CD4-positive, alpha-beta T cell treated with Interleukin-15 for 4 hours (primary cell): ENCODE results near the gene STXBP1.
"Not testable (repeated sequence)": the region's sequence is repeated elsewhere in the genome, so short reads cannot be mapped to it uniquely, and the experiment has no call there.

ENCODE experiments used
- DNase-seq: peaks from one replicate; pipeline ENCODE4 v3.0.0-alpha.2; 2020; ENCODE audit warnings: low spot score

STXBP1 gene

DNA sequence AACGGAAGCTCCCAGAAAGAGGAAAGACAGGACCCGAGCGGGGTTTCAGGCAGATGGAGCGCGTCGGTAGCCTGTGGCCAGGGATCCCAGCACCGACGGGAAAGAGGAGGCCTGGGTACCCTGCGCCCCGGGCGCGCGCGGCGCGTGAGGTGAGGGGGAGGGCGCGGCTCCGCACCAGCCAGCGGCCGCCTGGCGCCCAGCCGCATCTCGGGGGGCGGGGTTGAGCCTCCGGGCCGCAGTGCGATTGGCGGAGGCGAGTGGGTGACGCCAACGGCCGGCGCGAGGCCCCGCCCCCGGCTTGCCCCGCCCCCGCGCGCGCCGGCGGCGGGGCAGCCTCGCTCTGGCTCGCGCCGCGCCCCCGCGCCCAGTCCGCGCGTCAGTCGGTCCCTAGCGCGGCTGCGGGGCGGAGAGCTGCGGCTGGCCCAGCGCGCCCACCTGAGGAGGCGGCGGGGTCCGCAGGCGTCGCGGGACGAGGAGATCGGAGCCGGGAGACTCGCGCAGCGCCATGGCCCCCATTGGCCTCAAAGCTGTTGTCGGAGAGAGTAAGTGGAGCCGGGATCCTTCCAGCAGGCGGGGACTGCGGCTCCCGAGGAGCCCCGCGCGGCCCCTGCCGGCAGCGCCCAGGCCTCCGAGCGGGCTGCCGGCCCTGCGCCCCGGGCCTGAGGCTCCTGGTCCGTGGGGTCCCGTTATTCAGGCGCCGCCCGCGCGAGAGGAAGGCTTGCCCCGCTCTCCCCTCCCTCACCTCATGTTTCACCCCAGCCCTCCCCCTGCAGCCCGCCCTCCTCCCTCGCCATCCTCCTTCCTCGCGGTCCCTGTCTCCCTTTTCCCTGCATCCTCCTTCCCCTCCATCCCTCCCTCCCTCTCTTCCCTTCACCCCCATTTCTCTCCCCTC is at the start of gene STXBP1:
Gene STXBP1 (plus strand): TSS at position 379 of the 892 bp plus-strand sequence. CDS start 127 bp downstream, at position 506.
- DNase-seq, result peak; percentile 86

DNA sequence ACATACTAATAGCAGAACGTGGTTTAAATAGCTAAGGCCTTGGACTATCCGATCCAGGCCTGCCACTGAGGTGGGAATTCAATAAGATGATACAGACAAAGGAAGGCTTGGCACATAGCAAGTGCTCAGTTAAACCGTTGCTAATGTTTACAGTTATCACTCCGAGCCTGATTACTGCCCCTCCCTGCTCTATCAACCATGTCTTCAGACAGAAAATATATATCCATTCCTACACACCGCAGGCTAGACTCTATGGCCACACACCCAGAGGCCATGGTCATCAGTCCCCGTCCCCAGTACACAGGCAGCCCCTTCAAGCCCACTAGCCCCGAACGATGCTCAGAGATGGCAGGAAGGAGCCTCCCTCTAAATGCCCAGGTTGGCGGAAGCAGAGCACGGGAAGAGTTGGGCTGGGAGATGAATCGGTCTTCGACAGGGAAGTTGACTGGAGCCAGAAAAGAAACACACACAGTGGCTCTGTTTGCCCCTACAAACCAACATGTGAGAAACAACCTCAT is 49.7 kb upstream of the STXBP1 start:
- DNase-seq, result no peak

DNA sequence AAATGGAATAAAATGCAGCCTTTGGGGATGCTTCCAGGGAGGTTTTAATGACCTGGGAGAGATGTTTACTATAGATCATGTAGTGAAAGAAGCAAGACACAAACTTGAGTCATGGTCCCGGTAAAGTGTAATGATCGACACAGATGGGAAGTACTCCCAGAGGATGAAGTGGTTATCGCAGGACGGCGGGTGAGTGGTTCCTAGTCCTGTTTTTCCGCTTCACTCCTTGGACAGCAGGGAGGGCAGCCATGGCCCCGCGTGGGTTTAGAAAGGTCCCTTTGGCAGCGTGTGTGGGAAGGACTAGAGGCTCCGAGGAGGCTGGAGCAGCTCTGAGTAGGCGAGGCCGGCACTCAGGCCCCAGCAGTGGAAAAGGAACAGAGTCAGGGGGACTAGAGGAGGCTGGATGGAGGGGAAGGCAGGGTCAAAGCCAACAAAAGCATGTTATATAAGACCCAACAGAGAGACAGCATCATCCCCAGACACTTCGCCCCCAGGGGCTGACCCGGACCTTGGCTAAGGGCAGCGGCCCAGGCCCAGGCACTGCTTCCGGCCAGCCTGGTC is 49.2 kb upstream of the STXBP1 start:
- DNase-seq, result no peak

DNA sequence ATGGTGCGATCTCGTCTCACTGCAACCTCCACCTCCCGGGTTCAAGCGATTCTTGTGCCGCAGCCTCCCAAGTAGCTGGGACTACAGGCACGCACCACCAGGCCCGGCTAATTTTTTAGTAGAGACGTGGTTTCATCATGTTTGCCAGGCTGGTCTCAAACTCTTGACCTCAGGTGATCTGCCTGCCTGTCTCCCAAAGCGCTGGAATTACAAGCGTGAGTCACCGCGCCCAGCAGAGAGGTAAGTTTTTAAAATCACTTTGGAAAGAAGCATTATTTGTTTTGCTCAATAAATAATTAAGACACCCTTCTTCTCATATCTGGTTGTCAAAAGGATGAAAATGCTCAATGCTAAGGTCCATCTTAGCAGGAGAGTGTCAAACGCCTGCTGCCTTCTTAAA is 48.5 kb upstream of the STXBP1 start:
- no peak for DNase-seq

GRCh38 chr9:127565231-127565630 is 46.8 kb upstream of the STXBP1 start:
- DNase-seq, result no peak

- DNase-seq, result no peak
Measured at GRCh38 chr9:127566351-127567001, 45.6 kb upstream of the STXBP1 start.

DNA sequence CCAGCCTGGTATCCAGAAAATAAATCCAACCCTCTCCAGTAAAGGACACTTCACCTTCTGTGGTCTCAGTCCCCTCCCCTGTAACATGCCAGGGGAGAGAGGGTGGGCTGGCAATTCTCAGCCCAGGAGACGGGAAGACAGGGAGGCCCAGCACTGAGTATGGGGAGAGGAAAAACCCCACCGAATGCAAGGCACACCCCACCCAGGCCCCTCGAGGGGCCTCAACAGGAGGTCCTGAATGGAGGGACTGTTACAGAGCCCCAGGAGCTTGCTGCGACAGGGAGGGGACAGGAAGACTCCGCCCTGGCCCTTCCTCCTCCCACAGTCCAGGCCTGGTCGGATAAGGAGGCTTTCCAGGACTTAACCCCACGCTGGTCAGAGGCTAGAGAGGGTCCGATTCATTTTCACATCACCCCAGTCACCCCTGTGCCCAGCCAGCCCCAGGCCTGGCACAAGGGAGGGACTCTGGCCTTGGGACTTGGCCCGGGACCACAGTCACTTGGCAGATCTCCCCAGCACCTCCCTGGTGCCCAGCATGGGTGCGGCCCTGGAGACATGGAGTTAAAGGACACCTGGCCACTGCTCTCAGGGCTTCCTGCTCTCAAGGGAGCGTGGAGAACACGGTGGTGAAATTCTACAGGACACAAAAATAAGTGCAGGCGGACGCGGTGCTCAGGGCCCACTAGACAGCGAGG is 44.9 kb upstream of the STXBP1 start:
- DNase-seq, result no peak

DNA sequence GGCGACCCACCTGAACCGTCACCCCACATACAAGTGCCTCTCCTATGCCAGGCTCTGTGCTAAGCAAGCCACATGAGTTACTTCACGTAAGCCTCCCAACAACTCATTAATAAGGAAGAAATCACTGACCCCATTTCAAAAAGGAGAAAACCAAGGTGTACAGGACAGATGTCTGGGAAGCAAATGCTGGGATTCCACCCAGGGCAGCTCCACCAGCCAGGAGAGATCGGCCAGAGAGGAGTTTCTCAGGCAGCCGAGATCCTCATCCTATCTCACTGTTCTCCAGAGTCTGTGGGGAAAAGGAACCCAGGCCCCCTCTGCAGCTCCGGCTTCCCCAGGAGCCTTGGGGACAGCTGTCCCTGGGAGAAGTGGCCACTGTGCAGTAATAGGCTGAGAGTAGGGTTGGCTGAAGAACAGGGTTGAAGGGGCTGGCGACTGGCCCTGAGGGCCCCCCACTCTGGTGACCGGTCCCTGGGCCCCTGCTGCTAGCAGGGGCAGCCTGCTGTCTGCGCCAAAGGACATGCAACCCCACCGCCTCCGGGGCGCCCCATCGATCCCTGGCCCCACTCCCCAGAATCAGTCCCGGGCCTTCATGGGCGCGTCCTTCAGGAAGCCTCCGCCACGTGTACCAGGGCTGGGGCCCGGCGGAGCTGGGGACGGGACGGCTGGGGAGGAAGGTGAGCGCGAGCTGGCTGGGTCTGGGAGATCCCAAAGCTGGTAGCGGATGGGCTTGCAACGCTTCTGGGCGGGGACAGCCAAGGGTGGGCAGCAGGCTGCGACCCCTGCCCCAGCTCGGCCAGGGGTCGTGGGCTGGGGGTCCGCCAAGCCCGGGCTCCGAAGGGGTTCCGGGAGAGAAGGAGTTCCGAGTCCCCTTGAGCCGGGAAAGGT is 44.1 kb upstream of the STXBP1 start:
- no peak for DNase-seq

DNA sequence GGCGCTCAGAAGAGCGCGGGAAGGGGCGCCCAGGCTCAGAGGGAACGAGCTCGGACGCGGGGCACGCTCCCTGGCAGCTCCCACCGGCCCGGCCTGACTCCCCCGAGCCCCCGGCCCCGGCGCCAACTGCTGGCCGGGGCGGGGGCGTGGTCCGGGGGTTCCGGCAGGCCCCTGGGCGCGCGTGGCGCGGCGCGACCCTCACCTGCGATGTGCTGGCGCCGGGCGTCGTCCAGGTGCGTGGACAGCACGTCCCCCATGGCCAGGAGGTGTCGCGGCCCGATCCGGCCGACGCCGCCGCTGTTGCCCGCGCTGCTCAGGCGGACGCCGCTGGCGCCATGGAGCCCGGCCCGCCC is 43.5 kb upstream of the STXBP1 start:
- no peak for DNase-seq

DNA sequence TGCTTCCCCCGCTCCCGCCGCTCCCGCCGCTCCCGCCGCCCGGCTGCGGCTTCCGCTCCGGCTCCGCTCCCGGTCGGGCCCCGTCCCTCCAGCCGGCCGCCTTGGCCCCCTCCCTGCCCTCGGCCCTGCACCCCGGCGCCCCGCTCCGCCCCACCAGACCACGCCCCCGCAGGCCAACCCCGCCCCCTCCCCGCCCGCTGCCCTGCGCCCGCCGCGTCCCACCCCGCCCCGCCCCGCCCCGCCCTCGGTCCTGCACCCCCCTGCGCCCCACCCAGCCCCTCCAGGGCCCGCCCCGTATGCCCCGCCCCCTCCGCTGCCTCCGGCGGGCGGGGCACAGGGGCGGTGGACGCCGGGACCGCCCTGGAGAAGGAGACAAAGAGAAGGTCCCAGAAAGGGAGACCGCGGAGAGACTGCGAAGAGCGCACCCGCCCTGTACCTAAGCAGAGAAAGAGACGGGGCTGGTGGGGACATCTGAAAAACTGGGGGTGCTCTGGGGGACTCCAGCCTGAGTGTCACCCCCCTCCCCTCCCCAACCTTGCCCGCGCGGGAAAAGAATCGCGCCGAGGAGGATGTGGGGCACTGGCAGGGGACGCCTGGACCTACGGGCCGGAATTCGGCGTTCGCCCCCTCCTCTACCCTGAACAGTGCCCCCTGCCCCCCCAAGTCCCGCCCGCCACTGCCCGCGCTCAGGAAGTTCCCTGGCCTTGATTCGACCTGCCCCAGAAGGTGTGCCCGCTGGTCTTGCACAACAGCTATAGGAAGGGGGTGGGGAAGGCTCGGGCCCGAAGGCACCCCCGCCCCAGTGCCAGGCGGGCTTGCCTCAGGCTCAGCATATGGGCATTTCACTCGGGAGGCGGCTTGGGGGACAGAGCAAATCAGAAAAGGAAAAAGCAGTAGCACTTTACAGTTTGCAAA is 42.8 kb upstream of the STXBP1 start:
- DNase-seq, result peak; percentile 78

DNA sequence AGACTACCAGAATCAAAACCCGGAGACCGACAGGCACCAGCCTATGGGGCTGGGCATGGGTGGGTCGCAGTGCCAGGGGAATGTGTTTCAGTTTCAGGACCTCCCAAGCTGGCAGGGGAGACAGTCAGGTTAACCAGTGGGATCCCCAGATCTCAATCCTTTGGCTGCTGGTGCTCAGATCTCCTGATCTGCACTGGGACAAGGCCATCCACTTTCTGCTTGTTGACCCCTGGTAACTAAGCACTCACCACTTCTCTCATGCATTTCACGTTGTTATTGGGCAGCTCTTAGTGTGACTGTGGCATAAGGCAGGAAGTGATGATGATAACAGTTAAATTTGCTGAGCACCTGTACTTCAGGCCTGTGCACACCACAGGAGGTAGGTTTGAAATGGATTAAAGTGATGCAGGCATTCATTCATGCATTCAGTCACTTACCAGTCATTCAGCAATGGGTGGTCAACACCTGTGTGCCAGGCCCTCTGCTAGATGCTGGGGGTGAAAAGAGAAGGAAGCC is 42.1 kb upstream of the STXBP1 start:
- peak; percentile 50 for DNase-seq

GRCh38 chr9:127570533-127571111 is 41.5 kb upstream of the STXBP1 start:
- no peak for DNase-seq

DNA sequence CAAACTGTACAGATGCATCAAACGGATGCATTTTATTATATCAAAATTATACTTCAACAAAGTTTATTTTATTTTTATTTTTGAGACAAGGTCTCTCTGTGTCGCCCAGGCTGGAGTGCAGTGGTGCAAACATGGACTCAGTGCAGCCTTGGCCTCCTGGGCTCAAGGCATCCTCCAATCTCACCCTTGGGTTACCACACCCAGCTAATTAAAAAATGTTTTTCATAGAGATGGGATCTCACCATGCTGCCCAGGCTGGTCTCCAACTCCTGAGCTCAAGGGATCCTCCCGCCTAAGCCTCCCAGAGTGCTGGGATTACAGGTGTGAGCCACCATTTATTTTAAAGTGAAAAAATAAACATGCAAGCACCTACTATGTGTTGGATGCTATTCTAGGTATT is 40.1 kb upstream of the STXBP1 start:
- no peak for DNase-seq

GRCh38 chr9:127572961-127573721 is 38.9 kb upstream of the STXBP1 start:
- DNase-seq, result no peak

- DNase-seq, result no peak
Measured at GRCh38 chr9:127574072-127574993, 37.7 kb upstream of the STXBP1 start.

DNA sequence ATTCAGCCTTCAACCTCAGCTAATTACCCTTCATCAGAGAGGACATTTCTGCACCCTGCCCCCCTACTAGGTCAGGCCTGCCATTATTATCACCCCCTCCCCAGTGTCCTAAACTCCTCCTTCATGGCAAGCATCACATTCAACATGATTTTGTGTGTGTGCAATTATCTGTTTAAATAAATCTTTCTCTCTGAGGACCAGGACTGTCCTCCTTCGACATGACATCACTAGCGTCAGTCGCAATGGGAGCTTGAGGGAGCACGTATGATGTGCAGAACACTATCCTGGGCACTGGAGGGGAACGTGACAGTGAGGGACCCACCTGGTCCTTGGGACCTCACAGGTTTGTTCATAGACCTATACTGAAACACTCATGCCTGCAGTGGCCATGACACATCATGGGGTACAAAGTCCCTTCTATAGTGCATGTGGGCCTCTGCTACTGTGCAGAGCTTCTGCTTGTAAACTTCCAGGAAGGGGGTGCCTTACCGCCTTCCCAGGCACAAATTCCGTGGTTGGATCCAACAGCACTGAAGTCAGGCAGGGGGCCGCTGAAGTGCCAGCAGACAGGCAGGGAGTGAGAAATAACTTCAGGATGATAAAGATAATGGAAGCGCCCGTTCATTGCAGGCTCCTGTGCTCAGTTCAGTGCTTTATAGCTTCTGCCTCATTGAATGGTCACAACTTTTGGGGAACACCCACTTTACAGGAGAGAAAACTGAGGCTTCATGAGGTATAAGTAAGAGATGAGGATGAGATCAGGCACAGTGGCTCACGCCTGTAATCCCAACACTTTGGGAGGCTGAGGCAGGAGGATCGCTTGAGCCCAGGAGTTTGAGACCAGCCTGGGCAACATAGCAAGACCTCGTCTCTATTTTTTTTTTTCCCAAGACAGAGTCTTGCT is 36.0 kb upstream of the STXBP1 start:
- no peak for DNase-seq

DNA sequence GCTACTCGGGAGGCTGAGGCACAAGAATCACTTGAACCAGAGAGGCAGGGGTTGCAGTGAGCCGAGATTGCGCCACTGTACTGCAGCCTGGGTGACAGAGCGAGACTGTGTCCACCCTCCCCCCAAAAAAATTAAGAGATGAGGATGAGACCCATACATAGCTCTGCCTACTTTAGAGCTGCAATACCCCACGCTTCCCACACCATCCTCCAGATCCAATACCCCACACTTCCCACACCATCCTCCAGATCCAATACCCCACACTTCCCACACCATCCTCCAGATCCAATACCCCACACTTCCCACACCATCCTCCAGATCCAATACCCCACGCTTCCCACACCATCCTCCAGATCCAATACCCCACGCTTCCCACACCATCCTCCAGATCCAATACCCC is 34.9 kb upstream of the STXBP1 start:
- not testable (repeated sequence) for DNase-seq
